Activated CD4-positive, alpha-beta T cell treated with anti-CD3 and anti-CD28 coated beads for 24 hours (primary cell): Measurements from ENCODE around the gene ATP8B4.
A peak's percentile ranks its signal among the peaks of the same experiment; 100 is the strongest.
"Not testable (repeated sequence)": the region's sequence is repeated elsewhere in the genome, so short reads cannot be mapped to it uniquely, and the experiment has no call there.

Experiments
- DNase-seq, 2 donors: peaks; one replicate each; pipeline ENCODE4 v3.0.0-alpha.2; 2020; ENCODE audit warnings: low read depth in 2 of 2

The ATP8B4 gene

DNA sequence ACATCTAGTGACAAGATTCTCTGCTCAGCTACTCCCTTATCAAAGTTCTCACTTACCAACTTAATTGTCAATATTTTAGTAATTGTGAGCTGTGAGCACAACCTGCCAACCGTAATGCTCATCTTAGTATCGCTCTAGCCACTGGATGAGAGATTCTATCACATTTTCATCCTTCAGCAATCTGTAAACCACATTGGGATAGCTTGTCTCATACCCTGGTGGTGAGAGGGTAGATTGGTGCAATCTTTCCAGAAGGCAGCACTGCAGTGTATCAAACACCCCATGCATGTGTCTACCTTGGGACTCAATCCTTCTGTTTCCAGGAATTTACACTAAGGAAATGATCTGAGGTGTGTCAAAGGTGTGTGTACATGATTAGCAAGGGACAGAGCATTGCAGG, 18.9 kb upstream of the ATP8B4 start:
- DNase-seq: no peak

DNA sequence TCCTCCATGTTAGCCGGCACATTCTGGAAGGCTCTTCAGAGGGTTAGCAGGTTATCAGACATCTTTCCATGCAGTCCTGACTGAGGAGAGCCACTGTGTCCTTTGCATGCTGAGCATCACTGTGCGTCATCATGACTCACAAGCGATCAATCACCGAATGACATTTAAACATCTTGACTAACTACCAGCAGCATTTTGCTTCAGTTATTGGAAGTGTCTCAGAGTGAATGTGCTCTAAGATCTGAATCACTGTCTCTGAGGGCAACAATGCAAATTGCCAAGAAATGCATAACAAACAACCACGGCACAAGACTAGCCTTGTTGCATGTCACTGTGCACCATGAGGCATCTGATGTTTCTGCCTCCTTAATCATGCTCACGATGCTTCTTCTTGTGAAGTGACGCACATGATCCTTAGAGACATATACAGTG, 18.3 kb upstream of the ATP8B4 start:
- peak; percentile 15 to 17 for DNase-seq

DNA sequence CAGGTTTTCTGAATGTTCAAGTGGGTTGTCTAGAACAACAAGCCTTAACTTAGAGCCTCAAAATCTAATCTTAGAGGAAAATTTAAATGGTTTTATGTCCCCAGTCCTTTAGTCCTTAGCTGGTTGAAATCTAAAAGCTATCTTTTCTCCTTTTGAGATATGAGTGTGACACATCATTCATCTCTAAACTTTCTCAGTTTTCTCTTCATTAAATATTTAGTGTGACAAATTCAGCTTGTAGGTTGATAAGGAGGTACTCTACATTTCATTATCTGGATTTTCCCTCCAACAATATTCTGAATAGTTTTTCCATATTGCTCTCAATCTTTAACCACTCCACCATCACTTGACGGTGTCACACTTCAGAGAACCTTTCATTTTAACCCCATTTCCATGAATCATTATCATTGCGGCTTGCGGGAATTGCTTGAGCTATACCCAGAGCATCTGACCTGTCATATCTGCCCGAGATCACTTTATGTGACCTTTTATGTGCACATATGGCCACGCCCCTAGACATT, 16.1 kb upstream of the ATP8B4 start:
- DNase-seq: peak; percentile 25 to 49

DNA sequence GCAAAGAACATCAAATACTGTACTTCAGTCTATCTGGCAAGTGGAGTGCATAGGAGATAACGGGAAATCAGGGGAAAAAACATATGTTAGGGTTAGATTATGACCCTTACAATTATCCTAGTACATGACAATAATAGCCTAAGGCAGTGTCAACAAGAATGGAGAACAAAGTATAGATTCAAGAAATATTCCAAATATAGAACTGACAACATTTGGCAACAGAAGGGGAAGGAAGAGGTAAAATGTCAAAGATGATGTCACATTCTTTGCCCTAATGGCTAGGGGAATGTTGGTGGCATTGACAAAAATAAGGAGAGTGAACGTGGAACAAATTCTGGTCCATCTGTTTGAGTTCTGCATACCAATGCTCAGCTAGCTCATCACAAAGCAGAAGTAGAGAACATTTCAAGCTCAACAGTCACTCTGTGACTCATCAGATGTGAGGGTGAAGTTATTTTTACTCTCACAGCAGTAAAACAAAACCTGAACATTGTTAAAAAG, 15.5 kb upstream of the ATP8B4 start:
- DNase-seq: no peak

DNA sequence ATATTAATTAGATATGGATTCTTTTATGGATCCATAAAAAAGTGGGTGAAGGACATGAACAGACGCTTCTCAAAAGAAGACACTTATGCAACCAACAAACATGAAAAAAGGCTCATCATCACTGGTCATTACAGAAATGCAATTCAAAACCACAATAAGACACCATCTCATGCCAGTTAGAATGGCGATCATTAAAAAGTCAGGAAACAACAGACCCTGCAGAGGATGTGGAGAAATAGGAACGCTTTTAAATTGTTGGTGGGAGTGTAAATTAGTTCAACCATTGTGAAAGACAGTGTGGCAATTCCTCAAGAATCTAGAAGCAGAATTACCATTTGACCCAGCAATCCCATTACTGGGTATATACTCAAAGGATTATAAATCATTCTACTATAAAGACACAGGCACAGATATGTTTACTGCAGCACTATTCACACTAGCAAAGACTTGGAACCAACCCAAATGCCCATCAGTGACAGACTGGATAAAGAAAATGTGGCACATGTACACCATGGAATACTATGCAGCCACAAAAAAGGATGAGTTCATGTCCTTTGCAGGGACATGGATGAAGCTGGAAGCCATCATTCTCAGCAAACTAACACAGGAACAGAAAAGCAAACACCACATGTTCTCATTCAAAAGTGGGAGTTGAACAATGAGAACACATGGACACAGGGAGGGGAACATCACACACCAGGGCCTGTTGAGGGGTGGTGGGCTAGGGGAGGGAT, 13.4 kb upstream of the ATP8B4 start:
- not testable (repeated sequence) for DNase-seq

DNA sequence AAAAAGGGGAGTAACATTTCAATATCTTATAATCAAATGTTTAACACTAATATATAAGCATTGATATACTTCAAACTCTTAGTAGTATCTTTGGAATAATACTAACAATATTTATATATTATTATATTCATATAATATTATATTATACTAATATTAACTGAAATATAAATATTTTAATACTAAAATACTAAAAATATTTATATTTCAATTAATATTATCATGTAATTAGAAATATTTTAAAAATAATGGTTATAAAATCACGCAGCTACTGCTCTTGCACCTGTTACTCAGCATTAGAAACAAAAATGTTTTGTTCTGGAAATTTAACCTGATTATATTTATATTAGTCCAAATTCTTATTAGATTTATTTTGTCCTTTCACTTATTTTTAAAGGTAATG, 12.6 kb upstream of the ATP8B4 start:
- DNase-seq: no peak

DNA sequence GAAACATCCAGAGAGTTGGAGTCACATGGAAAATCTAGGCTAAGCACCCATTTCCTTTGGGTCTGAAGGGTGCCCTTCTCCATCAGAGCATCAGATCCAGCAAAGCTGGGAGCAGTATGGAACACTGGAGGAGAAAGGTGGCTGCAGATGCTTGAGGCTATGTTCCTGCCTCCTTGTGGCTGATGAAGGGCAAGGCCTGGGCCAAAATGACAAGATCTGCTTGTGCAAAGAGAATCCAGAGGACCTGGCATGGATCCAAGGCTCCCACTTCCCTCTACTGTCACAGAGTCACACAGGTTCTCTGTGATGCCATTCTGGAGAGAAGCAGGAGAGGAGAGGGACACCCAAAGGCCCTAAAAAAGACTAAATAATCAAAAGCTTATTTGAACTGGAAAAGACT, 9.2 kb upstream of the ATP8B4 start:
- no peak for DNase-seq

DNA sequence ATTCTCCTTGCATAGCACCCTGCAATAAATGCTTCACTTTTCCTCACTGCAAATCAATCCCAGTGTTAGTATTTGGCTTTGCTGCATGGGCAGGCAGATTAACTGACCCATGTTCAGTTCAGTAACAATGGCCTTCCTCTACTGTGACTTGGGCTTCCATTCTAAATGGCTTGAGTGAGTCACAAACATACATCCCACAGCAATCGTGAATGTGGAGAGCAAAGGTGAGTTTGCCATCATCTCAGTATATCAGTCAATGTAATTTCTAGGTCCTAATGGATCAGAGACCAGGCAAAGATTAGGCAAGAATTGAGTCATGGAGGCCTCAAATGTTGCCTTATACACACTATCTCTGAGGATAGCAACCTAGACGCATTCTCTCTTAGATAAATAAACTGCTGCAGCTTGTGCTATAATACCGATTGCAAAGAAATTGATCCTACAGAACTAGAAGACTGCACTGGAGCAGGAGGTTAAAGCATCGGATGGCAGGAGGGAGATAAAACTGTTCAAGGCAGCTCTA, 8.3 kb upstream of the ATP8B4 start:
- no peak for DNase-seq

DNA sequence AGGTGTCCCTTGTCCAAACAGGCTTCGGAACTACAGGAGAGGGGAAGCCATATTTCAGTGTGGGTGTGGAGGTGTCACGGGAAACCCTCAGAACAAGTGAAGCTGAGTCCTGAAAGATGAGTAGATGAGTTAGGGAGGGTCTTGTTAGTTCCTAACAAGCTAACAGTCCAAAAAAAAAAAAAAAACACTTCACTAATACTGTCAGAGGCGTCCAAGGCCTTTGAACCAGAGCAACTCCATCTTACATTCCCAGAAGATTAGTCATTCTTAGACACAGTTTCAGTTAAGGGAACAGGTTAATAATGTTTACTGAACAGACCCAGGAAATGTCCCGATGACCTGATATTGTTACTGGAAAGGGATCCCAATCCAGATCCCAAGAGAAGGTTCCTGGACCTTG, 7.0 kb upstream of the ATP8B4 start:
- DNase-seq: no peak

DNA sequence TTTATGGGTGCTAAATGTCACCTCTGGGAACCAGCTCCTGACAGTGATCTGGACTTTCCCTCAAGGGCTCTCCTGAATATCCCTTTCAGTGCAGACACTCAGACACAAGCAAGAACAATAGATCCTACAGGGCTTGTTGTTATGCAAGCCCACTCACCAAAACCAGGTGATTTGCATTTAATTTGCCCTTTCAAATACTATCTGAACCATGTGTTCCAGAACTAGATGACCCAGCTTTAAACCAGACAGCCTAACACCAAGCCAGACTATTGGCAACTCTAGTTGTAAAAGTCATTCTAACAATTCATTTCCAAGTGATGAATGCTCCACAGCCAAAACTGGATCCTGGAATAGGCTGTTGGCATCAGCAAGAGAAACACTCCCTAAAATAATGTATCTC, 5.6 kb upstream of the ATP8B4 start:
- DNase-seq: no peak

DNA sequence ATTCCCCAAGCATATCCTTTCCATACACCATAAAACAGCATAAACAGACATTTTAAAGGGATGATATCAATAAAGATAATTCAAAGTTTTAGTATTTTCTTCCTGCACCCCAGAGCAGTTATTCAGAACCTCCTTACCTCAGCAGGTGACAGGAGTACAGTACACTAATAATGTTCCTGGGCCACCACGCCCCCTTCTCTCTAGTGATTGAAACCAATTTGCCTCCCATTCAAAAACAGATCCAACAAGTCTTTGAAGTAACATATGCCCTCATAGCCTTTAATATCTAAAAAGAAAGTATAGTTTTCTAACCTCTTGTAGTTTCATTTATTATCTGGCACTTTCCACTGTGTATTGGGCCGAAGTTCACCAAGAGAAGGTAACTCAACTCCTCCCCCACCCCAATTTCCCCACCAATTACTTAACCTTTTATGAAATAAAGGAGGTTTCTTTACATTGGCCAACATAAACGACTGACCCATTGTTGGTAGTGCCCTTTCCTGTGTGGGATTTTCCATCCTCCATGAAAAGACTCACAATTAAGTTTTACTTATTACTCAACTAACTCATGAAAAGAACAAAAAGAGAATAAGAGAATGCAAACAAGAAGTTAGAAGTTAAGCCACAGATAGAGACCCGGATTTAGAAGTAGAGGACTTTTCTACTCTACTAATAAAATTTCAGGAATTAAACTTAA, 5.0 kb upstream of the ATP8B4 start:
- DNase-seq: no peak

DNA sequence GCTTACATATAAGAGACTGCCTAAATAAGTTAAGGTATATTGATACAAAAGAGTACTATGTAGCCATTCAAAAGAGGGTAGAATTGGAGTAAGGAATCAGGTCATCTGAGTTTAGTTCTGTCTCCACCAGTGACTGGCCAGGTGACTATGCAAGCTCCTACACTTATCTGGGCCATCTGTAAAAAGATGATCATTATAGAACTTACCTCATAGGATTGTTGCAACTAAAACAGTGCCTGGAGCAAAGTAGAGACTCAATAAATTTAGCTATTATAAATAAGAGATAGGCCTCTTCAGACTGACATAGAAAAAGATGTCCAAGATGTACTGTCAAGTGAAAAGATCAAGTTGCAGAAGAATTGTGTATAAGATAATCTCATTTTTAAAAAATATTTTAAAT, 1.7 kb upstream of the ATP8B4 start:
- no peak for DNase-seq

DNA sequence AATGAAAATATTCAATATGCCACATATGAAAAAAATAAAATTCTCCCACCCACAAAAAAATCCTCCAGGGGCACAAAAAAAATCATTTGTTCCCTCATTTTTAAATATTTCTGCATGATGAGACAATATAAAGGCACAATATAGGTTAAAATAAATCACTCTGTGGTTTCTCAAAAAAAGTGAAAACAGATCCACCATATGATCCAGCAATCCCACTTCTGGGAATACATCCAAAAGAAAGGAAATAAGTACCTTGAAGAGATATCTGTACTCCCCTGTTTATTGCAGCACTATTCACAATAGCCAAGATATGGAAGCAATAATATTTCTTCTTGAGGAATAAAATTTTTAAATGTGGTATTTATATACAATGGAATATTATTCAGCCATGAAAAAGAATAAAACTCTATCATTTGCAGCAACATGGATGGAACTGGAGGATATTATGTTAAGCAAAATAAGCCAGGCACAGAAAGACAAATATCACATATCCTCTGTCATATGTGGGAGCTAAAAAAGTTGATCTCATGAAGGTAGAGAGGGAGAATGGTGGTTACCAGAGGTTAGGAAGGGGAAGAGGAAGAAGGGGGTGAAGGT, 1.5 kb downstream of the ATP8B4 start:
- DNase-seq: no peak

DNA sequence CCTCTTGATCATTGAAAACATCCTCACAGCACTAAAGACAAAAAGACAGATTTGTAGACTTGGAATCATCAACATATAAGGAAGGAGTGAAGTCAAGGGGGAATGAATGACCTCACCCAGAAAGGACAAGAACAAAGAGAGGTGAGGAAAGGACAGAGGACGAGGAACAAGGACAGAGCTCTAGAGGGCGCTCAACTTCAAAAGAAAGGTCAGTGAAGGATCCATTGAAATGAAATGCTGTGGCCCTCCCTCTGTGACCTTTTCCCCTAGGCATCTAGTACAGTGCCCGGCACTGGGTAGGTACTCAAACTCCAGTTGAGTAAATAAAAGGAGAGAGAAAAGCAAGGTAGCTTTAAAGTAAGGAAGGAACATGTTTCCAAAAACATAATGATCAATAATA, 2.6 kb downstream of the ATP8B4 start:
- no peak for DNase-seq

DNA sequence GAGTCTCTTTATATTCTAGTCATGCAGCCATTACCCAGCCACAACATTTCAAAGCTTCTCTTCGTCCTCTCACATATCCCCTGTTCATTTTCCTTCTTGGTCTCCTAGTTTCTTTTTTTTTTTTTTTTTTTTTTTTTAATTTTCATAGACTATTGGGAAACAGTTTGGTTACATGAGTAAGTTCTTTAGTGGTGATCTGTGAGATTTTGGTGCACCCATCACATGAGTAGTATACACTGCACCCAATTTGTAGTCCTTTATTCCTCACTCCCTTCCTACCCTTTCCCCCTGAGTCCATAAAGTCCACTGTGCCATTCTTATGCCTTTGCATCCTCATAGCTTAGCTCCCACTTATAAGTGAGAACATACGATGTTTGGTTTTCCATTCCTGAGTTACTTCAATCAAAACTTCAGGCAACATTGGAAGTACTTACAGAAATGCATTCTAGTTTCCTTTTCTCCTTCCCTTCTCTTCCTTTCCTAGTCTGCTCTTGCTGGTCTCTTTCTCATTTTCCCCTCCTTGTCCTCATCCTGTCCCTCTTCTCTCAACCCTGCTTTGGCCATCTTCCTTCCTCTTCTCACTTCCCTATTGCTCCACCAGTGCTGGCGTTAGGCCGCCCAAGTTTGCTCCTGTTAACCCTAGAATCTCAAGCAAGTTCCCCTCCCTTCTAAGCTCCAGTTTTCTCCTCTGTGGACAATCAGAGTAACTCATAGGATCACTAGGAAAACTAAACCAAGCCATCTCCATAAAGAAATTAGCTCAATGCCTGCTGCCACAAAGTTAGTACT, 4.8 kb downstream of the ATP8B4 start:
- no peak for DNase-seq

DNA sequence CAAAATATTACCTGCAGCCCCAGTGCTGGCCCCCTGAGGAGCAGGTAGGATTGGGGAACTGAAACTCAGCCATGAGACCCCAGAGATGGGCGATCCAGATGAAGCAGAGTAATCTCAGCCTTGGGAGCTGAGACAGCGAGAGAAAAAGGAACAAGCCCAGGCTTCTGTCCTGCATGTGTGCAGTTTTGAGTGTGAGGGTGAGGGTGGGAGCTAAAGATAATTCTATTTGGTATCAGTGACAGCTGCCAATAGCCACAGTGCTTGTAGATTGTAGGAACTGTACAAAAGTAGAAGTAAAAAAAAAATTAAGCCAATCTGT, 5.9 kb downstream of the ATP8B4 start:
- DNase-seq: no peak

DNA sequence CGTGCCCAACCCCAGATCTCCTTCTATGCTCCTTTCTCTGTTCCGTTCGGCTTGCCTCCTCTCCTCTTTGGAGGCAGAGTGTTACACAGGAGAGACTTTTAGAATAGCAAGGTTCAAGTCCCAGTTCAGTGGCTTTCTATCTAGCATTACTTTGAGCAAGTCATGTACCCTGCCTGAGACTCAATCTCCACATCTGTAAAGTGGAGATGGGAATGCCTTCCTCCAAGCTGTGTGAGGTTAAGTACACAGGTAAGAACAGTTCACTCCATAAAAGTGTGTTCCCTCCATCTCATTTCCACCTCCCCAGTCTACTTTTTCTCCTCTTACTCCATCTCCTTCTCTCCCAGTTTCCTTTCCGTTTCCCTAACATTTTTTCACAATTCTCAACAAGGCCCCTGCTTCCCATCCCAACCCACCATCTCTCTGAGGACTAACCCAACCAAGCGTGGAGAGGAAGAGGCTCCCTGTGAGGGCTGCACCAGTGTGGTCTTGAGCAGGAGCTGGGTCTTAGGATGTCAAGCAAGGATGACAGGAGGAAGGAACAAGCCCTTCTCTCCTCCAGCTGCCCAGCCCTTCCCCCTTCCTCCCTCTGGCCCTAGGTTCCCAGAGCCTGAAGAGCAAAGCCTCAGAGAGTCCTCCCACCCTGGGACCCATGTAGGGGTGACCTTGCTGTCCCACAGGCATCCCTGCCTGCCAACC, 6.4 kb downstream of the ATP8B4 start:
- no peak for DNase-seq

DNA sequence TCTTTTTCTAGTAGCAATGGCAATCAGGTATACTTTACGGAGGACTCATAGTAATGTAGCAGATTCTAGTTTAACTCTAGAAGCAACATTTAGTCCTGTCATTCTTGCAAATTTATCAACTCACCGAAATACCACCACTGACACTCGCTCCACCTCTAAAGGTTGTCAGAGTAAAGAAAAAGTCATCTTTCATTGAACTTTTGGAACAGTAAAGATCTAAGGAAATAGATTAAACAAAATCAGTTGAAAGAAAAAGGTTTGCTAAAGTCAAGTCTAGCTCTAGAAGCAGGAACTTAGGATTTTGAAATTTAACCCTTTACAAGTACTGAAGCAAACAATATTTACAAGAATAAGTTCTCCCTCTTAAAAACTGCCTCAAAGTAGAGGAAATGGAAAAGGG, 8.7 kb downstream of the ATP8B4 start:
- DNase-seq: no peak

DNA sequence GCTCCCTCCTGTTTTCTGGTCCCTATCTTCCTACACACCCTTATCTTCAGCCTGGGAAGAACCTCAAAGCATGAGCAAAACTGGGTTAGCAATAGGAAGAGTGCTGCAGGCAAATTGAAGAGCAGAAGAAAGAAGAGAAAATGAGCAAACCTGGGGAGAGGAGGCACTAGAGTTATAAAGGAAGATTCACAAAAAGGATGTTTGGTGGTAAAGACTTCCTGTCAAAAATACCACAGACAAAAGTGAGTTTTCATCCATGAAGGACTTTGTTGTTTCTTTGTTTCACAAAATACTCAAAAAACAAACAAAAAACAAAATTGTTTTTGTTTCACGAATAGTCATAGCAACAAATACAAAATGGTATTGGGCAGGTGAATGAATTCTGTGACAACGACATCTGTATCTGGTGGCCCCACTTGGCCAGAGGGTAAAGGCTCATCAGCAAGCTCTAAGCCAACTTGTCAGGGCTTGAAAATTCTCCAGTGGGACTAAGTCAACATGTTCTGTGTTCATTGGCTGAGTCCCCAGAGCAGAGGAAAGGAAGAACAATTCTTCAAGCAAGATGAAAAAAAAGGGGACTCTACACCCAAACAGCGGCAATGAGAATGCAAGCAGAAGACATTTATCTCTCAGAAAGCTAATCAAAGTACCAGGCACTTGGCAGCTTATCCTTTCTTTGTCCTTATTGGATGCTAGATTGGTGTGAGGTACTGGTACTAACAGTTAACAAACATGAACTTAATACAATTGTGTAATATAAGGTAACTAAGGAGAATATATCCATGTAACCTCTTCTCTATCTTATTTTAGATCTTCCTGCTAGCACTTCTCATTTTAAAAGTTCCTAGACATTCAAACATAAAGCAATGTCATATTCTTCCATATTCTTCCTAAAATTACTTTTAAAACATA, 9.7 kb downstream of the ATP8B4 start:
- no peak for DNase-seq

DNA sequence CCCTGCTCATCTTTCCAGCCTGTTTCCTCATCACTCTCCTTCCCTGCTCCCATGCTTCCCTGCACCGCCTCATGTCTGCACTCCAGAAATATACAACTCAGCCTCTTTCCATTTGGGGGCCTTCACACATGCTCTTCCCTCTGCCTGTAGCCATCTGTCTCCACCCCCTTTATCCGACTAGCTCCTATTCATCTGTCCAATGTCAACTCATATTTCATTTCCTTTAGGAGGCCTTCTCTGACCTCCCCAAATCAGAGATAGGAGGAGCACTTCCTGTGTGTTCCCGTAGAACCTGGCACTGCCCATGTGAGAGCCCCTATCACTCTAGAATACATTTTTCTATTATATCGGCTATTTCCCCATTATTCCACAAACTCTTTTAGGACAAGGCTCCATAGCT, 10.6 kb downstream of the ATP8B4 start:
- DNase-seq: no peak
